ENCODE data around the gene NPFFR2. TPM values are rescaled to one million over a fixed set of nuclear protein-coding genes. Genes with fewer than 3 reads are reported as not detected.

The NPFFR2 gene
- total RNA-seq, 1 experiment from 2014 or later, result not detected

- Mint-ChIP-seq H3K4me1 (ENCODE audit: insufficient read depth, unreplicated experiment) (peaks cover 10% of the 10 kb centered on the region), H3K27ac (ENCODE audit: low read depth, unreplicated experiment) (no peak overlapping the region), H3K27me3 (ENCODE audit: insufficient read depth, unreplicated experiment) (no peaks in the 10 kb centered on the region), H3K4me3 (ENCODE audit: unreplicated experiment) (no peak overlapping the region), H3K36me3 (ENCODE audit: insufficient read depth, unreplicated experiment) (no peaks in the 10 kb centered on the region), H3K9me3 (ENCODE audit: unreplicated experiment) (no peaks in the 10 kb centered on the region)
- BruUV-seq (replicated peaks), result no TSS peak
- intact Hi-C loops (cut with micrococcal nuclease), result no loop called here
- ChIA-PET CTCF (interaction anchor here (0.8 kb wide), 1 partner anchor 672 kb away, joined by 3 read pairs; no protein-coding TSS in a partner anchor), POLR2A (interaction anchor here (0.6 to 1.2 kb wide), 2 partner anchors 10 to 476 kb away, joined by 3 to 6 read pairs; no protein-coding TSS in a partner anchor)
- no peak for TF ChIP-seq CTCF (IDR thresholded peaks at IDR 0.05; ENCODE audit: unreplicated experiment)
- peak; percentile 31 for DNase-seq (ENCODE audit: unreplicated experiment)
Observed at GRCh38 chr4:72006586-72006985, 25.2 kb upstream of the NPFFR2 start.

- POLR2A ChIA-PET, result no interaction called here
- Mint-ChIP-seq H3K4me3 (ENCODE audit: unreplicated experiment) (no peak overlapping the region), H3K27me3 (ENCODE audit: insufficient read depth, unreplicated experiment) (no peaks in the 10 kb centered on the region), H3K36me3 (ENCODE audit: insufficient read depth, unreplicated experiment) (no peaks in the 10 kb centered on the region), H3K4me1 (ENCODE audit: insufficient read depth, unreplicated experiment) (peaks cover 3% of the 10 kb centered on the region), H3K27ac (ENCODE audit: low read depth, unreplicated experiment) (no peak overlapping the region), H3K9me3 (ENCODE audit: unreplicated experiment) (no peaks in the 10 kb centered on the region)
- no peak for DNase-seq (ENCODE audit: unreplicated experiment)
- CTCF ChIA-PET, result no interaction called here
- TF ChIP-seq CTCF (IDR thresholded peaks at IDR 0.05; ENCODE audit: unreplicated experiment), result no peak
- intact Hi-C loops (cut with micrococcal nuclease), result no loop called here
- BruUV-seq (replicated peaks), result no TSS peak
Observed at GRCh38 chr4:72011906-72012305, 19.9 kb upstream of the NPFFR2 start.

GRCh38 chr4:72016011-72016410 lies 15.8 kb upstream of the NPFFR2 start:
- Mint-ChIP-seq H3K36me3 (ENCODE audit: insufficient read depth, unreplicated experiment) (no peaks in the 10 kb centered on the region), H3K27ac (ENCODE audit: low read depth, unreplicated experiment) (no peak overlapping the region), H3K27me3 (ENCODE audit: insufficient read depth, unreplicated experiment) (no peaks in the 10 kb centered on the region), H3K4me3 (ENCODE audit: unreplicated experiment) (no peak overlapping the region), H3K4me1 (ENCODE audit: insufficient read depth, unreplicated experiment) (no peaks in the 10 kb centered on the region), H3K9me3 (ENCODE audit: unreplicated experiment) (no peaks in the 10 kb centered on the region)
- no TSS peak for BruUV-seq (replicated peaks)
- intact Hi-C loops (cut with micrococcal nuclease), result no loop called here
- CTCF ChIA-PET, result interaction anchor here (0.5 to 1.2 kb wide), 3 partner anchors 8 to 140 kb away, joined by 3 read pairs; no protein-coding TSS in a partner anchor
- POLR2A ChIA-PET, result interaction anchor here (1.1 kb wide), 1 partner anchor 9 kb away, joined by 6 read pairs; no protein-coding TSS in a partner anchor
- TF ChIP-seq CTCF (IDR thresholded peaks at IDR 0.05; ENCODE audit: unreplicated experiment), result no peak
- no peak for DNase-seq (ENCODE audit: unreplicated experiment)

GRCh38 chr4:72019688-72020087 lies 12.1 kb upstream of the NPFFR2 start:
- Mint-ChIP-seq H3K9me3 (ENCODE audit: unreplicated experiment) (no peaks in the 10 kb centered on the region), H3K4me1 (ENCODE audit: insufficient read depth, unreplicated experiment) (no peaks in the 10 kb centered on the region), H3K27me3 (ENCODE audit: insufficient read depth, unreplicated experiment) (no peaks in the 10 kb centered on the region), H3K36me3 (ENCODE audit: insufficient read depth, unreplicated experiment) (no peaks in the 10 kb centered on the region), H3K27ac (ENCODE audit: low read depth, unreplicated experiment) (no peak overlapping the region), H3K4me3 (ENCODE audit: unreplicated experiment) (no peak overlapping the region)
- no peak for DNase-seq (ENCODE audit: unreplicated experiment)
- ChIA-PET CTCF (interaction anchor here (1.1 kb wide), 1 partner anchor 11 kb away, joined by 3 read pairs; no protein-coding TSS in a partner anchor), POLR2A (no interaction called here)
- no peak for TF ChIP-seq CTCF (IDR thresholded peaks at IDR 0.05; ENCODE audit: unreplicated experiment)
- no TSS peak for BruUV-seq (replicated peaks)
- intact Hi-C loops (cut with micrococcal nuclease), result no loop called here
